Activated CD4-positive, alpha-beta T cell treated with anti-CD3 and anti-CD28 coated beads for 24 hours (primary cell): ENCODE results near the gene LGALS13.
"Not testable (repeated sequence)": the region's sequence is repeated elsewhere in the genome, so short reads cannot be mapped to it uniquely, and the experiment has no call there.

ENCODE experiments used
- DNase-seq, 2 donors: peaks; one replicate each; pipeline ENCODE4 v3.0.0-alpha.2; 2020; ENCODE audit warnings: low read depth in 2 of 2

LGALS13 gene

DNA sequence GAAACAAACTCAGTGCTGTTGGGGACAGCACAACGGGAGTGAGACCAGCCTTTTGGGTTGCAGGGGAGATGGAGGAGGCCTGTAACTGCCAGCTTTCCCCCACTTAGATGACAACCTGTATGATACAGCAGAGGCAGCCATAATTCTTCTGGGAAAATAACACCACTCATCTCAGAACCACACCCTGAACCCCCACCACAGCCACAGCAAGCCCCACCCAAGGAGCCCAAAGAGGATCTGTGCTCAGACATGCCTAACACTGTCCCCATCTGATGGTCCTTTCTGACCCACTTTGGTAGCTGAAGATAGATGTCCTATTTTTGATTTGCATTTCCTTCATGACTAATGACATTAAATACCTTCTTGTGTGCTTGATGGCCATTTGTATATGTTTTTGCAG, 15.4 kb downstream of the LGALS13 start:
- DNase-seq: no peak

DNA sequence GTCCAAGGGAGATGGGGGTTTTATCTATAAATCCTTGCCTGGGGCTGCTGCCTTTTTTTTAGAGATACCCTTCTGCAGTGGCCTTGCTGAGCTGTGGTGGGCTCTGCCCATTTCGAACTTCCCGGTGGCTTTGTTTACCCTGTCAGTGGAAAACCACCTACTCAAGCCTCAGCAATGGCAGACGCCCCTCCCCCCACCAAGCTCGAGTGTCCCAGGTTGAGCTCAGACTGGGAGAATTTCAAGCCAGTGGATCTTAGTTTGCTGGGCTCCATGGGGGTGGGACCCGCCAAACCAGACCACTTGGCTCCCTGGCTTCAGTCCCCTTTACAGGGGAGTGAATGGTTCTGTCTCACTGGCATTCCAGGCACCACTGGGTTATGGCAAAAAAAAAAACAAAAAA, 21.6 kb downstream of the LGALS13 start:
- no peak for DNase-seq

GRCh38 chr19:39627631-39628030, 25.3 kb downstream of the LGALS13 start:
- DNase-seq: not testable (repeated sequence)

- DNase-seq: no peak
Observed at GRCh38 chr19:39631178-39631577, 28.9 kb downstream of the LGALS13 start.

- DNase-seq: no peak
Observed at GRCh38 chr19:39631626-39632025, 29.3 kb downstream of the LGALS13 start.

- DNase-seq: no peak
Observed at GRCh38 chr19:39637891-39638290, 35.6 kb downstream of the LGALS13 start.

DNA sequence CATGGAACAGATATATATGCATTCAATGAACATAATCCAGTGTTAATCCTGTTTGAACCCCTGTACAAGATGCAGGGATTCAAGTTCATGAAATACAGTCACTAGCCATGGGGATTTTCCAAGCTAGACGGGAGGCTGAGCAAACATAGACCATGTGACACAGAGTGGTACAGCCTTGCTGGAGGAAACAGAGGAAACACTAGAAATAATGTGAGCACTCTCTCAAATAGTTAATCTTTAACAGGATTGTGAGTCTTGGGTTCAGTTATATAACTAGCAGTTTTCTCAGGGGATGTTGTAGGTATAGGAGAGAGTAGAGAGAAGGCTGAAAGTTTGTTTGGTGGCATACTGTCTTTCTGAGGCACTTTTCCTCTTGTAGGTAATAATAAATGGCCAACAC, 39.4 kb downstream of the LGALS13 start:
- no peak for DNase-seq

DNA sequence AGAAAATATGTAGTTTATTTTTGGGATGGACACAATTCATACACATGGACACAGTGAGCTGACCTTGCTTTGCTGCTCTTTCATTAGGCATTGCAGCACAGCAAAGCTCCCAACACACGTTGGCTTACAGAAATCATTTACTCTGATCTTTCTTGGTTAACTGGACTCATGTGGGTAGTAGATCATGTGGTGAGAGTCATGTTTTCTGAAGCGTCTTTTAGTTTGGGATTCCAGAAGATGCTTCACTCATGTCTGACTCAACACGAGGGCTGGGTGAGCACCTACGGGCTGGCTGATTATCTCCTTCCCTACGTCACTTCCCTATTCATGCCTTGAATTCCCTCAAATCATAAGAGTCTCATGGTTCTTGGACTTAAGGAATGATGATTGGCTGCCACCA, 41.3 kb downstream of the LGALS13 start:
- DNase-seq: no peak

GRCh38 chr19:39645800-39646411, 43.6 kb downstream of the LGALS13 start:
- no peak for DNase-seq

DNA sequence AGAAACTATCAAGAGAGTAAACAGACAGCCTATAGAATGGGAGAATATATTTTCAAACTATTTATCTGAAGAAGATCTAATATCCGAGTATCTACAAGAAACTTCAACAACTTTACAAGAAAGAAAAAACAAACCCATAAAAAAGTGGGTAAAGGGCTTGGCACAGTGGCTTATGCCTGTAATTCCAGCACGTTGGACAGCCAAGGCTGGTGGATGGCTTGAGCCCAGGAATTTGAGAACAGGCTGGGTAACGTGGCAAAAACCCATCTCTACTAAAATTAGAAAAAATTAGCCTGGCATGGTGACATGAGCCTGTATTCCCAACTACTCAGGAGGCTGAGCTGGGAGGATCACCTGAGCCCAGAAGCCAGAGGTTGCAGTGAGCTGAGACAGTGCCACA, 45.6 kb downstream of the LGALS13 start:
- DNase-seq: no peak

DNA sequence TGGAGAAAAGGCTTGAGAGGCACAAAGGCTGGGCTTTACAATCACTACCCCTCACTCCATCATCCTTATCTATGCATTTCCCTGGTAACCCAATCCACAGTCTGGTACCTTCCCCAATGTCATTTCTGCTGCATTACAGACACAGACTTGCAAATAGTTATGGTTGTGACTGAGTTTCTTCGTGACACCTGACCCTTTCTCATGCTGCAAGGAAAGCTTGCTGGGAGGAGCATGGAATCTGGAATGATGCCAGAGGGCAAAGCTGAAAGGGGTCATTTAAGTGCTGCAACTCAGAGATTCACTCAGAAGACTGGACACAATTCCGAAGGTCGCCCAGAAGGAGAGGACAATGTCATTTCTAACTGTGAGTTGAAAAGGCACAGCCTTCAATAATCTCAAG, 53.3 kb downstream of the LGALS13 start, which contains the start of gene LGALS16:
Gene LGALS16, plus strand, starts transcription at position 301 of the 400 bp plus-strand sequence. Its CDS starts 49 bp downstream, at position 350.
- no peak for DNase-seq
